OCI-LY3 (cell line): ENCODE results near the gene LRRC8E.

Experiments used
- H2AFZ ChIP-seq: fragments of 200-600, 300-600 bp; shearing (Covaris generic); 2 replicates; pipeline ENCODE4 v1.6.0; 2014; ENCODE audit warnings: antibody characterized with exemption, low read depth, low read length
- H3K27ac ChIP-seq: fragments of 200-600, 300-600 bp; sonication (generic); 2 replicates; pipeline ENCODE4 v1.5.1; 2014; ENCODE audit warnings: mild to moderate bottlenecking, low read length, moderate library complexity, mixed read lengths
- H3K27me3 ChIP-seq: fragments of 200-600, 300-600 bp; sonication (generic); 2 replicates; pipeline ENCODE4 v1.6.1; 2014; ENCODE audit warnings: low read depth, low read length, mixed read lengths
- H3K36me3 ChIP-seq: fragments of 200-600, 300-600 bp; sonication (generic); replicated peaks from 2 replicates; pipeline ENCODE3; 2014; ENCODE audit warnings: low read depth, low read length, mixed read lengths
- H3K4me1 ChIP-seq: fragments of 300-600, 200-600 bp; sonication (generic); 2 replicates; pipeline ENCODE4 v1.6.1; 2014; ENCODE audit warnings: low read length, mixed read lengths
- H3K4me2 ChIP-seq: fragments of 200-600, 300-600 bp; sonication (generic); 2 replicates; pipeline ENCODE4 v1.6.1; 2014; ENCODE audit warnings: low read length, mixed read lengths
- H3K4me3 ChIP-seq: fragments of 300-600, 200-600 bp; sonication (generic); 2 replicates; pipeline ENCODE4 v1.5.1; 2014; ENCODE audit warnings: antibody characterized with exemption, mild to moderate bottlenecking, low read length, moderate library complexity
- H3K79me2 ChIP-seq: fragments of 300-600, 200-600 bp; shearing (Covaris generic); 2 replicates; pipeline ENCODE4 v1.6.1; 2014; ENCODE audit warnings: mild to moderate bottlenecking, low read length, mixed read lengths
- H3K9ac ChIP-seq: fragments of 300-600, 200-600 bp; shearing (Covaris generic); 2 replicates; pipeline ENCODE4 v1.6.0; 2014; ENCODE audit warnings: mild to moderate bottlenecking, low read length, moderate library complexity
- H3K9me3 ChIP-seq: fragments of 200-600, 300-600 bp; shearing (Covaris generic); 2 replicates; pipeline ENCODE4 v1.6.1; 2014; ENCODE audit warnings: low read length, mixed read lengths; ENCODE audit not compliant: insufficient read depth
- H4K20me1 ChIP-seq: fragments of 200-600, 300-600 bp; sonication (generic); 2 replicates; pipeline ENCODE4 v1.6.1; 2016; ENCODE audit warnings: low read length, mixed read lengths; ENCODE audit not compliant: insufficient read depth
- CTCF ChIP-seq: fragments of 200-600, 300-600 bp; sonication (generic); IDR thresholded peaks from 2 replicates; pipeline ENCODE4 v1.5.1; 2014; ENCODE audit warnings: antibody characterized with exemption, low read length, low read depth
- EZH2phosphoT487 ChIP-seq: fragments of 200-600 bp; shearing (Covaris generic); IDR thresholded peaks from 2 replicates; pipeline ENCODE4 v1.6.1; 2018; ENCODE audit warnings: antibody characterized with exemption, mixed run types, low read depth

The LRRC8E gene

DNA sequence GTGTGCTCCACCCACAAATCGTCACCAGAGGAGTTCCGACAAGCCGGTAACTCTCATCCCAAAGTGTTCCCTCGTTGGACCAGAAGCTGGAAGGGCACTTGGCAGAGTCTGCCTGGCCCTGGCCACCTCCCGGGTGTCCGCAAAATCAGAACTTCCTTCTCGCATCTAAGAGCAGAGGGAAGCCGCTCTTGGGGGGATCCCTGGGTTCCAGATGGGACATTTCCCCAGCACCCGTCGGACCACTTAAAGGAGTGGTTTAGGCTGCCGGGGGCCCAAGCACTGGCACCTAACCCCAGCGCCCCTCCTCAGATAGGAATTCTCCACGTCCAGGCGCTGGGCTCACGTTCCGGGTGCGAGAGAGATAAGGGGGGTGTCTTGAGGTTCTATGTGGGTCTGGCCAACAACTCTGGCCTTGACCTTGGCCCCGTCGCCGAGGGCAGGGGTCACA, 14.5 kb downstream of the LRRC8E start:
- Histone ChIP-seq H2AFZ (peak overlapping the region; percentile 79), H3K4me2 (peak overlapping the region; percentile 99), H3K9ac (peak overlapping the region; percentile 93), H3K27ac (peak overlapping the region; percentile 57), H3K79me2 (peaks cover 45% of the 10 kb centered on the region), H3K27me3 (no peaks in the 10 kb centered on the region), H3K4me1 (peaks cover 16% of the 10 kb centered on the region), H3K36me3 (peaks cover 6% of the 10 kb centered on the region), H3K4me3 (peak overlapping the region; percentile 87), H3K9me3 (no peaks in the 10 kb centered on the region), H4K20me1 (peaks cover 25% of the 10 kb centered on the region)
- TF ChIP-seq EZH2phosphoT487 (no peak), CTCF (no peak)

DNA sequence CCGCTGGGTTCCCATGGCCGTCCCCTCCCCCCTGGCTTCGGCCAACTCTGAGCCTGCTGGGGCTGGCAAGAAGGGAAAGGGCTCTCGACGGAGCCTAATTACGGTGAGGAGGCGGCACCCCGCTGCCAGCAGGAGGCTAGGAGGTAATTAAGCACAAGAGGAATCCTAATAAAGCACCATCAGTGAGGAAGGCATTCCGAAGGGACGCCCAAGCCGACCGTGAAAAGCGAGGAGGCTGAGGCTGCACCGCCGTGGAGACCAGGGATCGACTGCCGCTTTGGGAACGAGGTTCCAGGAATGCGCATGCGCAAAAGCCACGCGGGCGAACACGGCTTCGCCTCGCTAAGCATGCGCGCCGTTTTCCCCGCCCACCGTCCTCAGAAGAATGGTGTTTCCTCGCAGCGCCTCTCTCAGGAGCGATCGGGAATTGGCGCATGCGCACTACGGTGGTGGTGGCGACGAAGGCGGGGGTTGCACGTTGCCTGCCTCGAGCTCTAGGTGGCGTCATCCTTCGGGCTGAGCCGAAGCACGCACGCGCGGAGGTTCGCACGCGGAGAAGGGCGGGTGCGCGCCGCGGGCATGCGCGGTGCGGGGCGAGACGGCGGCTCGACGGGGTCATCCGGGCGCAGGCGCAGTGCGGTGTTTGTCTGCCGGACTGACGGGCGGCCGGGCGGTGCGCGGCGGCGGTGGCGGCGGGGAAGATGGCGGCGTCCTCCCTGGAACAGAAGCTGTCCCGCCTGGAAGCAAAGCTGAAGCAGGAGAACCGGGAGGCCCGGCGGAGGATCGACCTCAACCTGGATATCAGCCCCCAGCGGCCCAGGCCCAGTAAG, 15.1 kb downstream of the LRRC8E start, which contains the start of gene MAP2K7:
MAP2K7 (plus strand) TSS at position 634 of the 830 bp plus-strand sequence; CDS start at position 702, 68 bp downstream.
- H3K27ac ChIP-seq: peak within 1 kb of the TSS; percentile 58
- peak within 1 kb of the TSS; percentile 79 for H2AFZ ChIP-seq
- peaks cover 6% of the 10 kb centered on the region for H3K36me3 ChIP-seq
- TF ChIP-seq EZH2phosphoT487 (no peak), CTCF (peak; percentile 88)
- H3K4me1 ChIP-seq: peaks cover 16% of the 10 kb centered on the region
- H4K20me1 ChIP-seq: peaks cover 29% of the 10 kb centered on the region
- peaks cover 52% of the 10 kb centered on the region for H3K79me2 ChIP-seq
- H3K9ac ChIP-seq: peak within 1 kb of the TSS; percentile 93
- no peaks in the 10 kb centered on the region for H3K27me3 ChIP-seq
- no peaks in the 10 kb centered on the region for H3K9me3 ChIP-seq
- peak within 1 kb of the TSS; percentile 99 for H3K4me2 ChIP-seq
- peak within 1 kb of the TSS; percentile 95 for H3K4me3 ChIP-seq

GRCh38 chr19:7904074-7905020, 16.0 kb downstream of the LRRC8E start:
- Histone ChIP-seq H2AFZ (no peak overlapping the region), H3K27ac (peak overlapping the region; percentile 58), H3K27me3 (no peaks in the 10 kb centered on the region), H3K79me2 (peaks cover 54% of the 10 kb centered on the region), H3K36me3 (peaks cover 6% of the 10 kb centered on the region), H3K4me2 (peak overlapping the region; percentile 98), H3K4me3 (peak overlapping the region; percentile 95), H3K9me3 (no peaks in the 10 kb centered on the region), H4K20me1 (peaks cover 35% of the 10 kb centered on the region), H3K4me1 (peaks cover 16% of the 10 kb centered on the region), H3K9ac (peak overlapping the region; percentile 87)
- TF ChIP-seq CTCF (no peak), EZH2phosphoT487 (no peak)
